CD4-positive, alpha-beta T cell treated with Interleukin-1 beta for 1 hour (primary cell): ENCODE measurements around the gene CSMD2.

Experiments
- DNase-seq, 2 donors: peaks; one replicate each; pipeline ENCODE4 v3.0.0-alpha.2; 2020 to 2022

The CSMD2 gene

DNA sequence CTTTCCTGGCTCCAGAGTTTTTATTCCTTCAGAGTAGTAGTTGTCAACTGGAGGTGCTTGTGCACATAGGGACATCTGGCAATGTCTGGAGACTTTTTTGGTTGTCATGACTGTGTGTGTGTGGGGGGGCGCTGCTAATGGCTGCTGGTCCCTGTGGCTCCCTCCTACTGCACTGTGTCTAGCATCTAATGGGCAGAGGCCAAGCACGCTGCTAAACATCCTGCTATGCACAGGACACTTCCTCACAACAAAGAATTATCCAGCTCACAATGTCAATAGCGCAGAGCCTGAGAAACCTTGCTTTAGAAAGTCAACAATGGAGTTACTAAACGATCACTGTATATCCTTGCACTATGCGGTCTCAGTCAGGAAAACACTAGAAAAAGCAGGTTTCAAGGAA lies 320.9 kb downstream of the CSMD2 start:
- no peak for DNase-seq

DNA sequence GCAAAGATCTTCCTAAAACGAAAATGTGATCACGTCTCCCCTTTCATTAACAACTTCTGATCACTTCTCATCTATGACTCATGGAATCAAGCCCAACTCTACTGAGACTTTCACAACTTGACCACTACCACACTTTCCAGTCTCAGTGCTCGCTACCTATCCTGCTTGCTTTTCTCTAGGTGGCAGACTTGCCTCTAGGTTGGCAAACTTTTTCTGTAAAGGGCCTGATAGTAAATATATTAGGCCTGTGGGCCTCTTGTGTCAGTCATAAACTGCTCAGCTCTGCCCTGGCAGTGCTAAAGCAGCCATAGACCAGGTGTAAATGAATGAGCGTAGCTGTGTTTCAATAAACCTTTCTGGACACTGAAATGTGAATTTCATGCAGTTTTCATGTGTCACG lies 322.7 kb downstream of the CSMD2 start:
- no peak for DNase-seq

GRCh38 chr1:33841494-33841893 lies 323.5 kb downstream of the CSMD2 start:
- no peak for DNase-seq

DNA sequence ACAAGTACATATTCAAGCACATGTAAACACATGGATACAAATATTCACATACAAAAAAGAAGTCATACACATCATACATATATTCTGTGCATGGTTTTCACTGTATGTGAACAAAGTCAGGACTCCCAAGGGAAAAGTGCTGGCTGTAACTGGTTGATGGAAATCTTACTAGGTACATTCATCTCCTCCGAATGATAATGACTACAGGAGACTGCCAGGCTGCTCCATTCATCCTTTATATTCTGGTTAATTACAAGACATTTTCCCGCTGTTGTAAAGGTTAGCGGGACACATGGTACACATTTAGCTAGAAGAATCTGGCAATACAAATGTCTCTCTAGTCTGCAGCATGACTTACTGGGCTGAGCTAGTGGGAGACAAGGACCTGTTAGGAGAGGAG lies 327.4 kb downstream of the CSMD2 start:
- no peak for DNase-seq

- no peak for DNase-seq
Measured at GRCh38 chr1:33836911-33837310, 328.1 kb downstream of the CSMD2 start.

GRCh38 chr1:33828654-33829053 lies 336.4 kb downstream of the CSMD2 start:
- no peak for DNase-seq

GRCh38 chr1:33828059-33828458 lies 337.0 kb downstream of the CSMD2 start:
- DNase-seq, result no peak

DNA sequence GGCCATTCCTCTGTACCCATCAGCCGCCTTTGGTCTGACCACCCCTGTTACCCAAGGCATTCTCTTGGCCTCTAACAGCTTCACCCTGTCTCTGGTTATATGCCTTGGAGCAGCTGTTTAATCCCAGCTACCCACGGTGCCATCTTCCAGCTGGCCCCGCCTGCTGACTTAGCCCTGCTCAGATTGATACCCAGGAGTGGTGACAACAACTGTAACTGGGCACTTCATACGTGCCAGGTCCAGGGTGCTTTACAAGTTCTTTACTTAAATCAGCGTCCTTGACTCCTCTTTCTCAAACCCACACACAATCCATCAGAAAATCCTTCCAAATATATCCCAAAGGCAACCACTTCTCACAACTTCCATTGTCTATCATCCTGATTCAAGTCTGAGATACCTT lies 338.3 kb downstream of the CSMD2 start:
- DNase-seq, result no peak

DNA sequence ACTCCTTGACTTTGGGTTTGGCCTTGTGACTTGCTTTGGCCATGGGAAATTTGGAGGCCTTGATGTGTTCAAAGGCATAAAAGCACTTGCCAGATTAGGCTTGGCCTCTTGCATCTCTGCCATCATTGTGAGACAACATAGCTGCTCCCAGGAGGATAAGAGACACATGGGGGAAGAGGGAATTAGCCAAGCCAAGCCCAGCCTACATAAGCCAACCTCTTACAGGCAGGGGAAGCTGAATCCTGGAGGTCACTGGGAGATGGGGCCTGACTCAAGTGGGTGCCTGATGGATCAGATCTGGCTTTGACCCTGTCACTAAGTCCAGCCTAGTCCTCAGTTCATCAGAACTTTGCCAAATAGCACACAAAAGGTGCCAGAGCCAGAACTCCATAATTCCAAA lies 338.7 kb downstream of the CSMD2 start:
- DNase-seq, result no peak

DNA sequence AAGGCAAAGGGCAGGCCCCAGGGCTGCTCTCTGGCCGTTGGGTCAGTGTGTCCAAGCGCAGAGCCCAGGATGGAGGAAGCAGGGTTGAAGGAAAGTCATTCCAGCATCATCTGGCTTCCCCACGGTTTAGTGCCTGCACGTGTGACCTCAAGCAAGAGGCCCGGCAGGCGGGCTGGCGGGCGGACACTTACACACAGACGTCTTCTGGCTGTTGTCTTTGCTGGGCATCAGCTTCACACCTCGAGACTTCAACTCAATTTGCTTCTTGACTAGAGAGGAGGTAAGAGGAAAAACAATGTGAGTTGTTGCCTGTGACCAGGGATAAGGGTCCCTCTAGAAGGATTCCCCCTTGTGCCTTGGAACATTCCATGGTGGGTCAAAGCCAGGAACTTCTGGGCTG lies 339.5 kb downstream of the CSMD2 start:
- DNase-seq, result no peak

- DNase-seq, result no peak
Measured at GRCh38 chr1:33824971-33825370, 340.1 kb downstream of the CSMD2 start.

- DNase-seq, result no peak
Measured at GRCh38 chr1:33824321-33824720, 340.7 kb downstream of the CSMD2 start.

GRCh38 chr1:33823830-33824229 lies 341.2 kb downstream of the CSMD2 start:
- no peak for DNase-seq

DNA sequence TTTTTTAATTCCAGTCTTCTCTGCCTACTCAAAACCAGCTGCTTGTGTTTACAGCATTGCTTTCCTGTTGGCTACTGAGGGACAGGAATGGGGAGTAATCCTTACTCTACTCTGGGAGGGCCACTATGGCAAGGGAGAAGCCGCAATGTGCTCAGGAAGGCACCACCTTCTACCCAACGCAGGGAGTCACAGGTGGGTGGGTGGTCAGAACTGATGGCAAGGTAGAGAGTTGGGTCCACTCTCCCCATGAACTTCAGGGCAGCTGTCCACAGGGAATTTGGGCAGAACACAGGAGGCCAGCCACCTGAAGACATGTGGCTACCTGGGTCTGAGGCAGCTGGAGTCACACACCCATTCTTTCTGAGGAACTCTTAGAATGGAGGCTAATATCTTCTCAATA lies 341.6 kb downstream of the CSMD2 start:
- no peak for DNase-seq

GRCh38 chr1:33822396-33822795 lies 342.6 kb downstream of the CSMD2 start:
- no peak for DNase-seq

DNA sequence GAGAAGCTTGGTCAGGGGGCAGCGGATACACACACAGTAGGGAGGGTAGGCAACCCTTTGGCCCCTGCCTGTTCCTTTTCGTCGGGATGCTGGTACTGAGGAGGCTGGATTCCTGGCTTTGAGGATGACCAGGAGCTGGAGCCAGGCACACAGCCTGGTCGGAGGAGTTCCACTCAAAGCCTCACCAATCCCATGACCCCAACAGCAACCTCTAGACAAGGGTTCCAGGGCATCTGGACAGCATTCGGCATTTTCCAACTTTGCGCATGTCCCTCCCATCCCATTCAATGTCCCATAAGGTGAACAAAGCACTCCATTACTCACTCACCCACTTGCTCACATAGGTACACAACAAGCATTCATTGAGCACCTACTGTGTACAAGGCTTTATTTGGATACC lies 343.7 kb downstream of the CSMD2 start:
- no peak for DNase-seq

- no peak for DNase-seq
Measured at GRCh38 chr1:33820804-33821203, 344.2 kb downstream of the CSMD2 start.

- no peak for DNase-seq
Measured at GRCh38 chr1:33819913-33820311, 345.1 kb downstream of the CSMD2 start.

GRCh38 chr1:33819290-33819912 lies 345.6 kb downstream of the CSMD2 start:
- DNase-seq, result no peak

GRCh38 chr1:33818071-33818470 lies 347.0 kb downstream of the CSMD2 start:
- no peak for DNase-seq

DNA sequence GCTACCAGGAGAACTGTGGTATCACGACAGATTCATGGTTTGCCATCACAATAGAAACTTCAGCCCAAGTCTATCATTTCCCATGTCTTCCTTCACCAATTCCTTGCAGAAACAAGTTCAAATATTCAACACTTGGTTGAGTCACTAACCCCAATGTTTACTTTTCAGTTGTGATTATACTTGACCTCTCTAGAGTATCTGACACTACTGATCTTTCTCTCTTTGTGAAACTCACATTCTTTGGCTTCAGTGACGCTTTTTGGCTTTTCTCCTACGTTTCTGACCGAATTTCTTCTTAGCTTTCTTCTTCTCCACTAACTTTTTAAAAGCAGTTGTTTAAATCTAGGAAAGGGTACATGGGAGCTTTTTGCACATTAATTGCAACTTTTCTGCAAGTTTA lies 350.0 kb downstream of the CSMD2 start:
- no peak for DNase-seq

- DNase-seq, result no peak
Measured at GRCh38 chr1:33814166-33814565, 350.9 kb downstream of the CSMD2 start.

- DNase-seq, result no peak
Measured at GRCh38 chr1:33810571-33810970, 354.5 kb downstream of the CSMD2 start.

DNA sequence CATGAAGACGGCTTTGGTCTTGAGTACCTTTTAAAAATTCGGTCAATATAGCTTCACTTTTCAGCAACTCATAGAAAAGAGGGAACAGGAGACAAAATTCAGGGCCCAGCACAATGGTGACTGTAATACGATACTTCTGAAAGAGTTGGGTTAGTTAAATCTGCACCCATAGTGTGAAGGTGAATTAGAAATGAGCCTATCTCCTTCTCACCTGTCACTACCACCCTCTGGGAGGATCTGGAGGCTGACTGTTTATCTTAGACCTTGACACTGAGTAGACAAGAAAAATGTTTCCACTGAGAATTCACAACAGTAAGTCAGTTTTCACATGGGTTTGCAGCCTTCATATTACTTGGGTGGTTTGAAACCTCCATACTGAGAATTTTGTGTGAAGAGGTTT lies 359.0 kb downstream of the CSMD2 start:
- DNase-seq, result no peak

GRCh38 chr1:33802268-33802667 lies 362.8 kb downstream of the CSMD2 start:
- DNase-seq, result no peak

GRCh38 chr1:33797849-33798248 lies 367.2 kb downstream of the CSMD2 start:
- DNase-seq, result no peak
